T-helper 17 cell (primary cell): ENCODE measurements around the gene RBM15B. TPM values are rescaled to one million over a fixed set of nuclear protein-coding genes. Genes with fewer than 3 reads are reported as not detected.

Experiments used
- ATAC-seq: fragments of 150-1000 bp; cut with Tn5 transposase; 2 replicates; pipeline ENCODE4 v1.10.0; 2021; ENCODE audit warnings: mild to moderate bottlenecking, moderate library complexity
- DNase-seq, 3 donors: peaks; one replicate each; pipeline versions ENCODE4 v3.0.0 to v3.0.0-alpha.2; 2020 to 2021
- H3K9me3 ChIP-seq: one replicate; pipeline ENCODE4 v1.7.0; 2013; ENCODE audit warnings: low read length, mild to moderate bottlenecking; ENCODE audit not compliant: control insufficient read depth, poor library complexity, severe bottlenecking
- H3K27ac Mint-ChIP-seq: one replicate; pipeline ENCODE4 v1.8.0; 2022; ENCODE audit warnings: mild to moderate bottlenecking, moderate library complexity, mixed read lengths
- H3K27me3 Mint-ChIP-seq: one replicate; pipeline ENCODE4 v1.8.0; 2022; ENCODE audit warnings: mixed read lengths
- H3K36me3 Mint-ChIP-seq: one replicate; pipeline ENCODE4 v1.8.0; 2022; ENCODE audit warnings: low read depth, mixed read lengths
- H3K4me1 Mint-ChIP-seq: one replicate; pipeline ENCODE4 v1.8.0; 2022; ENCODE audit warnings: mild to moderate bottlenecking, mixed read lengths
- H3K4me3 Mint-ChIP-seq: one replicate; pipeline ENCODE4 v1.8.0; 2022; ENCODE audit warnings: mild to moderate bottlenecking, moderate library complexity, mixed read lengths
- total RNA-seq, 4 donors: library from RNA in 2 of 4; stranded (reverse) in 2 of 4; gene quantifications; one replicate each; pipeline ENCODE4 v1.2.3 and lab custom pipeline; 2022 to 2026

Gene RBM15B
- total RNA-seq, 2 donors from 2014 or later, result 28.2 to 31.1 TPM

- ATAC-seq (no peak), DNase-seq (no peak)
- no peaks in the 10 kb centered on the region for H3K9me3 ChIP-seq
- H3K4me3 Mint-ChIP-seq, result peak overlapping the region; percentile 87
- H3K4me1 Mint-ChIP-seq, result peaks cover 39% of the 10 kb centered on the region
- peak overlapping the region; percentile 85 for H3K27ac Mint-ChIP-seq
- no peaks in the 10 kb centered on the region for H3K27me3 Mint-ChIP-seq
- H3K36me3 Mint-ChIP-seq, result peaks cover 8% of the 10 kb centered on the region
These were observed 1.5 kb downstream of the RBM15B start for GRCh38 chr3:51392355-51393133.

GRCh38 chr3:51393134-51393495 lies 2.0 kb downstream of the RBM15B start:
- peaks cover 34% of the 10 kb centered on the region for H3K4me1 Mint-ChIP-seq
- no peak for DNase-seq
- no peak for ATAC-seq
- peak overlapping the region; percentile 85 for H3K27ac Mint-ChIP-seq
- H3K4me3 Mint-ChIP-seq, result peak overlapping the region; percentile 75
- H3K9me3 ChIP-seq, result no peaks in the 10 kb centered on the region
- no peaks in the 10 kb centered on the region for H3K27me3 Mint-ChIP-seq
- peaks cover 4% of the 10 kb centered on the region for H3K36me3 Mint-ChIP-seq

- DNase-seq (no peak), ATAC-seq (no peak)
- no peaks in the 10 kb centered on the region for H3K27me3 Mint-ChIP-seq
- peak overlapping the region; percentile 75 for H3K4me3 Mint-ChIP-seq
- H3K36me3 Mint-ChIP-seq, result peaks cover 4% of the 10 kb centered on the region
- peaks cover 34% of the 10 kb centered on the region for H3K4me1 Mint-ChIP-seq
- peak overlapping the region; percentile 85 for H3K27ac Mint-ChIP-seq
- H3K9me3 ChIP-seq, result no peaks in the 10 kb centered on the region
These were observed 2.5 kb downstream of the RBM15B start for GRCh38 chr3:51393564-51393963.

- no peak for DNase-seq
- ATAC-seq, result no peak
- Mint-ChIP-seq H3K27me3 (no peaks in the 10 kb centered on the region), H3K27ac (peak overlapping the region; percentile 85), H3K4me3 (peak overlapping the region; percentile 31), H3K36me3 (peaks cover 4% of the 10 kb centered on the region), H3K4me1 (peaks cover 31% of the 10 kb centered on the region)
- no peaks in the 10 kb centered on the region for H3K9me3 ChIP-seq
These were observed 3.5 kb downstream of the RBM15B start for GRCh38 chr3:51394541-51394940.

- DNase-seq, result no peak
- no peaks in the 10 kb centered on the region for H3K9me3 ChIP-seq
- Mint-ChIP-seq H3K4me3 (no peak overlapping the region), H3K4me1 (peaks cover 31% of the 10 kb centered on the region), H3K27me3 (no peaks in the 10 kb centered on the region), H3K27ac (peak overlapping the region; percentile 85), H3K36me3 (peaks cover 6% of the 10 kb centered on the region)
- ATAC-seq, result no peak
These were observed 4.6 kb downstream of the RBM15B start for GRCh38 chr3:51395493-51396213.

- no peak for DNase-seq
- peaks cover 6% of the 10 kb centered on the region for H3K36me3 Mint-ChIP-seq
- ATAC-seq, result no peak
- no peak overlapping the region for H3K4me3 Mint-ChIP-seq
- H3K9me3 ChIP-seq, result no peaks in the 10 kb centered on the region
- H3K4me1 Mint-ChIP-seq, result peaks cover 31% of the 10 kb centered on the region
- peak overlapping the region; percentile 79 for H3K27ac Mint-ChIP-seq
- H3K27me3 Mint-ChIP-seq, result no peaks in the 10 kb centered on the region
These were observed 5.3 kb downstream of the RBM15B start for GRCh38 chr3:51396401-51396800.

- Mint-ChIP-seq H3K27ac (peak overlapping the region; percentile 79), H3K4me1 (peaks cover 31% of the 10 kb centered on the region), H3K36me3 (peaks cover 8% of the 10 kb centered on the region), H3K4me3 (no peak overlapping the region), H3K27me3 (no peaks in the 10 kb centered on the region)
- ATAC-seq (no peak), DNase-seq (no peak)
- no peaks in the 10 kb centered on the region for H3K9me3 ChIP-seq
These were observed 6.3 kb downstream of the RBM15B start for GRCh38 chr3:51397392-51397791.

- Mint-ChIP-seq H3K27ac (no peak overlapping the region), H3K4me3 (no peak overlapping the region), H3K27me3 (no peaks in the 10 kb centered on the region), H3K4me1 (peaks cover 33% of the 10 kb centered on the region), H3K36me3 (peaks cover 12% of the 10 kb centered on the region)
- ATAC-seq, result no peak
- H3K9me3 ChIP-seq, result no peaks in the 10 kb centered on the region
- DNase-seq, result no peak
These were observed 7.7 kb downstream of the RBM15B start for GRCh38 chr3:51398595-51399310.

GRCh38 chr3:51400166-51400565 lies 9.1 kb downstream of the RBM15B start:
- ATAC-seq, result no peak
- Mint-ChIP-seq H3K36me3 (peaks cover 8% of the 10 kb centered on the region), H3K27ac (peak overlapping the region; percentile 49)

GRCh38 chr3:51401735-51402134 lies 10.7 kb downstream of the RBM15B start:
- Mint-ChIP-seq H3K27me3 (no peaks in the 10 kb centered on the region), H3K27ac (peak overlapping the region; percentile 19), H3K36me3 (peaks cover 10% of the 10 kb centered on the region), H3K4me3 (no peak overlapping the region), H3K4me1 (peaks cover 13% of the 10 kb centered on the region)
- H3K9me3 ChIP-seq, result no peaks in the 10 kb centered on the region
- DNase-seq (no peak), ATAC-seq (no peak)

More at GRCh38 chr3:51400166-51400565, 9.1 kb downstream of the RBM15B start:
- DNase-seq, result no peak
- no peaks in the 10 kb centered on the region for H3K9me3 ChIP-seq
- Mint-ChIP-seq H3K4me3 (no peak overlapping the region), H3K27me3 (no peaks in the 10 kb centered on the region), H3K4me1 (peaks cover 22% of the 10 kb centered on the region)

GRCh38 chr3:51403675-51404074 lies 12.6 kb downstream of the RBM15B start:
- no peak overlapping the region for H3K4me3 Mint-ChIP-seq
- DNase-seq, result no peak
- H3K9me3 ChIP-seq, result no peaks in the 10 kb centered on the region
- no peaks in the 10 kb centered on the region for H3K27me3 Mint-ChIP-seq
- ATAC-seq, result no peak
- H3K36me3 Mint-ChIP-seq, result peaks cover 10% of the 10 kb centered on the region
- peaks cover 12% of the 10 kb centered on the region for H3K4me1 Mint-ChIP-seq
- peak overlapping the region; percentile 76 for H3K27ac Mint-ChIP-seq

- no peak for ATAC-seq
- Mint-ChIP-seq H3K27me3 (no peaks in the 10 kb centered on the region), H3K36me3 (peaks cover 7% of the 10 kb centered on the region), H3K27ac (peak overlapping the region; percentile 43), H3K4me3 (no peak overlapping the region), H3K4me1 (peaks cover 15% of the 10 kb centered on the region)
- no peaks in the 10 kb centered on the region for H3K9me3 ChIP-seq
- no peak for DNase-seq
These were observed 16.9 kb downstream of the RBM15B start for GRCh38 chr3:51408021-51408420.

- no peaks in the 10 kb centered on the region for H3K9me3 ChIP-seq
- DNase-seq (no peak), ATAC-seq (no peak)
- Mint-ChIP-seq H3K27me3 (no peaks in the 10 kb centered on the region), H3K36me3 (peaks cover 6% of the 10 kb centered on the region), H3K4me1 (peaks cover 9% of the 10 kb centered on the region), H3K4me3 (no peak overlapping the region), H3K27ac (peak overlapping the region; percentile 43)
These were observed 17.7 kb downstream of the RBM15B start for GRCh38 chr3:51408813-51409212.
